Measurements from ENCODE around the gene PCDHGA6.
"Not testable (repeated sequence)": the region's sequence is repeated elsewhere in the genome, so short reads cannot be mapped to it uniquely, and the experiment has no call there.

Gene PCDHGA6

GRCh38 chr5:141373673-141374317 lies at the start of gene PCDHGA6:
TSS of gene PCDHGA6 (plus strand) at chr5:141373891. CDS start at chr5:141374084, 193 bp downstream.
- DNase-seq, result no peak

- DNase-seq, result no peak
Measured at GRCh38 chr5:141326088-141326854, 47.4 kb upstream of the PCDHGA6 start.

- no peak for DNase-seq
Measured at GRCh38 chr5:141328231-141328630, 45.5 kb upstream of the PCDHGA6 start.

- no peak for DNase-seq
Measured at GRCh38 chr5:141330299-141331080, 43.2 kb upstream of the PCDHGA6 start, which contains the start of gene PCDHGA1. TSS of gene PCDHGA1 (plus strand) at chr5:141330514.

- DNase-seq, result not testable (repeated sequence)
Measured at GRCh38 chr5:141332571-141332970, 41.1 kb upstream of the PCDHGA6 start.

GRCh38 chr5:141338538-141339306 lies 35.0 kb upstream of the PCDHGA6 start, which contains the start of gene PCDHGA2:
TSS of gene PCDHGA2 (plus strand) at chr5:141338760.
- DNase-seq, result no peak

- not testable (repeated sequence) for DNase-seq
Measured at GRCh38 chr5:141340781-141341354, 32.8 kb upstream of the PCDHGA6 start.

GRCh38 chr5:141342773-141343172 lies 30.9 kb upstream of the PCDHGA6 start:
- DNase-seq, result no peak

- no peak for DNase-seq
Measured at GRCh38 chr5:141343242-141343952, 30.3 kb upstream of the PCDHGA6 start, which contains the start of gene PCDHGA3. TSS of gene PCDHGA3 (plus strand) at chr5:141343829. CDS start at chr5:141344034, 205 bp downstream.

GRCh38 chr5:141343953-141344463 lies 29.7 kb upstream of the PCDHGA6 start:
- DNase-seq, result no peak

GRCh38 chr5:141345327-141345726 lies 28.4 kb upstream of the PCDHGA6 start:
- DNase-seq, result no peak

GRCh38 chr5:141346017-141346416 lies 27.7 kb upstream of the PCDHGA6 start:
- not testable (repeated sequence) for DNase-seq

GRCh38 chr5:141349917-141350619 lies 23.6 kb upstream of the PCDHGA6 start, which contains the start of gene PCDHGB1:
TSS of gene PCDHGB1 (plus strand) at chr5:141350099. CDS start at chr5:141350261, 162 bp downstream.
- DNase-seq, result no peak

GRCh38 chr5:141351591-141351990 lies 22.1 kb upstream of the PCDHGA6 start:
- DNase-seq, result no peak

GRCh38 chr5:141354900-141355469 lies 18.7 kb upstream of the PCDHGA6 start, which contains the start of gene PCDHGA4:
TSS of gene PCDHGA4 (plus strand) at chr5:141355021. CDS start at chr5:141355108, 87 bp downstream.
- no peak for DNase-seq

- no peak for DNase-seq
Measured at GRCh38 chr5:141355641-141356040, 18.1 kb upstream of the PCDHGA6 start.

- no peak for DNase-seq
Measured at GRCh38 chr5:141356133-141356532, 17.6 kb upstream of the PCDHGA6 start.

- DNase-seq, result no peak
Measured at GRCh38 chr5:141356950-141357349, 16.7 kb upstream of the PCDHGA6 start.

GRCh38 chr5:141359790-141360426 lies 13.8 kb upstream of the PCDHGA6 start, which contains the start of gene PCDHGB2:
TSS of gene PCDHGB2 (plus strand) at chr5:141359994. CDS start at chr5:141360136, 142 bp downstream.
- DNase-seq, result no peak

Measured in NCI-H1417 treated with DMSO at 0.1 percent for 48 hours (cell line).